Measurements from ENCODE around the gene HSPA6. TPM values are rescaled to one million over a fixed set of nuclear protein-coding genes. Genes with fewer than 3 reads are reported as not detected.
"Not testable (repeated sequence)": the region's sequence is repeated elsewhere in the genome, so short reads cannot be mapped to it uniquely, and the experiment has no call there.

Gene HSPA6
- total RNA-seq, 4 donors from 2014 or later = 1.3 to 4.2 (median 3.2) TPM

GRCh38 chr1:161539731-161540569 is 15.6 kb downstream of the HSPA6 start:
- H3K27me3 ChIP-seq; DNase-seq; intact Hi-C loops (cut with DNase I); H3K36me3 ChIP-seq; H3K9me3 ChIP-seq: not testable (repeated sequence)
- Histone ChIP-seq H3K4me3 (peak overlapping the region; percentile 22 to 68 (median 52)), H3K4me1 (peaks cover 0 to 14% (median 5%) of the 10 kb centered on the region in 3 donors), H3K27ac (peak overlapping the region; percentile 83 to 90 (median 88))
- 4 to 7% methylated on average over 26 to 40 of the region's 41 CpGs for WGBS, 2 donors
- peak in 1 of 4 donors; percentile 29 for TF ChIP-seq POLR2A (IDR thresholded peaks at IDR 0.05)

- peak overlapping the region in 3 of 4 donors; percentile 87 to 90 (median 88) for H3K27ac ChIP-seq
- H3K36me3 ChIP-seq; H3K27me3 ChIP-seq; DNase-seq; H3K9me3 ChIP-seq; intact Hi-C loops (cut with DNase I): not testable (repeated sequence)
- H3K4me1 ChIP-seq = peaks cover 0 to 14% (median 5%) of the 10 kb centered on the region in 3 donors
- H3K4me3 ChIP-seq = peak overlapping the region in 3 of 4 donors; percentile 51 to 68 (median 52)
- WGBS, 2 donors = 45 to 60% methylated on average over 10 of the region's 10 CpGs
These were observed 16.2 kb downstream of the HSPA6 start for GRCh38 chr1:161540570-161540960.

GRCh38 chr1:161542091-161542559 is 17.8 kb downstream of the HSPA6 start:
- intact Hi-C loops (cut with DNase I); H3K36me3 ChIP-seq; DNase-seq; H3K27ac ChIP-seq; H3K27me3 ChIP-seq; H3K4me3 ChIP-seq; H3K9me3 ChIP-seq: not testable (repeated sequence)
- WGBS, 2 donors = 58 to 68% methylated on average over 5 of the region's 5 CpGs
- peaks cover 0 to 14% (median 5%) of the 10 kb centered on the region in 3 donors for H3K4me1 ChIP-seq

- H3K4me1 ChIP-seq = peaks cover 0 to 14% (median 5%) of the 10 kb centered on the region in 3 donors
- H3K27me3 ChIP-seq; H3K4me3 ChIP-seq; intact Hi-C loops (cut with DNase I); H3K27ac ChIP-seq; H3K36me3 ChIP-seq; H3K9me3 ChIP-seq; DNase-seq: not testable (repeated sequence)
- WGBS, 2 donors = 79 to 90% methylated on average over 1 of the region's 1 CpG
These were observed 18.8 kb downstream of the HSPA6 start for GRCh38 chr1:161543125-161543524.

- H3K4me3 ChIP-seq; H3K4me1 ChIP-seq; H3K27ac ChIP-seq; DNase-seq; H3K9me3 ChIP-seq; intact Hi-C loops (cut with DNase I); H3K27me3 ChIP-seq; H3K36me3 ChIP-seq: not testable (repeated sequence)
- 67 to 77% methylated on average over 9 to 10 of the region's 11 CpGs for WGBS, 2 donors
These were observed 20.8 kb downstream of the HSPA6 start for GRCh38 chr1:161545005-161545731.

GRCh38 chr1:161547995-161548741 is 23.8 kb downstream of the HSPA6 start:
- H3K4me1 ChIP-seq; H3K27me3 ChIP-seq; DNase-seq; H3K4me3 ChIP-seq; intact Hi-C loops (cut with DNase I); H3K27ac ChIP-seq; H3K36me3 ChIP-seq; H3K9me3 ChIP-seq: not testable (repeated sequence)
- WGBS, 2 donors = 87 to 93% methylated on average over 7 to 8 of the region's 8 CpGs

- intact Hi-C loops (cut with DNase I) = not testable (repeated sequence)
- peak overlapping the region in 1 of 4 donors; percentile 55 for H3K27ac ChIP-seq
These were observed 24.5 kb downstream of the HSPA6 start for GRCh38 chr1:161548749-161549406.

GRCh38 chr1:161549652-161550051 is 25.3 kb downstream of the HSPA6 start, which contains the start of gene FCGR3A:
FCGR3A (minus strand) TSS chr1:161549818; CDS start chr1:161549736, 82 bp downstream.
- H3K4me3 ChIP-seq = peak within 1 kb of the TSS in 1 of 4 donors; percentile 4
- peak within 1 kb of the TSS in 1 of 4 donors; percentile 55 for H3K27ac ChIP-seq
- no peaks in the 10 kb centered on the region for H3K4me1 ChIP-seq
- intact Hi-C loops (cut with DNase I) = no loop called here
- H3K27me3 ChIP-seq = peaks cover 0 to 5% (median 0%) of the 10 kb centered on the region in 4 donors
- H3K9me3 ChIP-seq = no peaks in the 10 kb centered on the region
- no peak for TF ChIP-seq POLR2A (IDR thresholded peaks at IDR 0.05)
- TF ChIP-seq CTCF (IDR thresholded peaks at IDR 0.05) = no peak
- no peaks in the 10 kb centered on the region for H3K36me3 ChIP-seq
- 58 to 60% methylated on average over 2 of the region's 2 CpGs for WGBS, 2 donors
- DNase-seq = no peak

More at GRCh38 chr1:161548749-161549406, 24.5 kb downstream of the HSPA6 start:
- not testable (repeated sequence) for H3K27me3 ChIP-seq, H3K4me1 ChIP-seq, H3K36me3 ChIP-seq, H3K9me3 ChIP-seq, DNase-seq, H3K4me3 ChIP-seq
- 100% methylated on average over 1 of the region's 2 CpGs; no CpG with 5 or more reads in 1 of the 2 donors for WGBS, 2 donors

- H3K4me3 ChIP-seq; H3K4me1 ChIP-seq; DNase-seq; H3K27ac ChIP-seq; H3K9me3 ChIP-seq; H3K27me3 ChIP-seq; intact Hi-C loops (cut with DNase I); H3K36me3 ChIP-seq: not testable (repeated sequence)
- WGBS, 2 donors = 81 to 83% methylated on average over 3 to 5 of the region's 5 CpGs
These were observed 26.6 kb downstream of the HSPA6 start for GRCh38 chr1:161550942-161551341.

GRCh38 chr1:161553631-161554030 is 29.3 kb downstream of the HSPA6 start:
- peak overlapping the region in 1 of 4 donors; percentile 21 for H3K27ac ChIP-seq
- WGBS, 2 donors = 81 to 94% methylated on average over 2 of the region's 2 CpGs
- H3K4me3 ChIP-seq; DNase-seq; H3K36me3 ChIP-seq; H3K4me1 ChIP-seq; intact Hi-C loops (cut with DNase I); H3K9me3 ChIP-seq: not testable (repeated sequence)
- H3K27me3 ChIP-seq = peaks cover 0 to 11% (median 0%) of the 10 kb centered on the region in 4 donors
